GM21723 (cell line): Measurements from ENCODE around the gene OR4P4.

ENCODE experiments used
- ATAC-seq: cut with Tn5 transposase; IDR thresholded peaks from one replicate; pipeline ENCODE4 v1.9.1; 2021; ENCODE audit warnings: mild to moderate bottlenecking, moderate library complexity; ENCODE audit not compliant: unreplicated experiment

The OR4P4 gene

DNA sequence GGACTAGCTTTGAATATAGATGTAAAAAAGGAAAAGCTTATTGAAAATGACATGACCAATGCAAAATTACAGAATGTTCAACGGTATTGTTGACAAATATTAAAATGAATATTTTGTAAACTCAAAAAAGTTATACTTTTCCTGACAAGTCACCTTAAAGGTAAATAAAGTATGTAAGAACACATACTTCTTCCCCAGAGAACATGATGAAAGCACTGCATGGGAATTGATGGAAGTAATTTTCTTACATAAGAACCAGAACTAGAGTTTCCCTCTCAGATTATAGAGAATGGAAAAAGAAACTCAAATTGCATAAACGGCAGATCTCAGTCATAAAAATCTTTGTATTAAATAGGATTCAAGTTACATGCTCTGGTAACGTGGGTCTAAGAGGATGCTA lies at the start of gene OR4P4:
TSS of gene OR4P4 (plus strand) at position 301 of the 400 bp plus-strand sequence.
- no peak for ATAC-seq

GRCh38 chr11:55607545-55607944 lies 27.4 kb upstream of the OR4P4 start, which contains the start of gene OR4C11:
OR4C11 (minus strand) TSS chr11:55607645; CDS start chr11:55604373, 3,272 bp downstream.
- no peak for ATAC-seq

GRCh38 chr11:55624531-55624930 lies 10.4 kb upstream of the OR4P4 start:
- no peak for ATAC-seq

DNA sequence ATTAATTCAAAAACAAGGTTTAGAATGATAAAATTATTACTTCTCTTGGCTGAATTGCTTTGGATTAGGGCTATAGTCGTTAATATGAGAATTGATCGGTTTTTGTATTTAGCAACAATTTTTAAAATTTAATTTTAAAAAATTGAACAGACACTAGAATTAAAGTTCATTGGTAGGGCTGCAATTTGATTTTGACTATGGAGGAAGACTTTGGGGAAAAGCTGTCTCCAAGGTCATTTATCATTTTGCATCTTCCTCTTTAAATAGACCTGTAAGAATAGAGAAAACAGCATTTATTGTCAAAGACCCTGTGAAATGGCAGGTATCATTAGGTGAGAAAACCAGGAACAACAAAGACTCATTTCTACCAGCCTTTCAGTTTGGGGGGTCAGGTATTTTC lies 13.1 kb downstream of the OR4P4 start, which contains the start of gene OR4S2:
TSS of gene OR4S2 (plus strand) at position 301 of the 400 bp plus-strand sequence. CDS start 2,577 bp downstream, outside the sequence.
- no peak for ATAC-seq

DNA sequence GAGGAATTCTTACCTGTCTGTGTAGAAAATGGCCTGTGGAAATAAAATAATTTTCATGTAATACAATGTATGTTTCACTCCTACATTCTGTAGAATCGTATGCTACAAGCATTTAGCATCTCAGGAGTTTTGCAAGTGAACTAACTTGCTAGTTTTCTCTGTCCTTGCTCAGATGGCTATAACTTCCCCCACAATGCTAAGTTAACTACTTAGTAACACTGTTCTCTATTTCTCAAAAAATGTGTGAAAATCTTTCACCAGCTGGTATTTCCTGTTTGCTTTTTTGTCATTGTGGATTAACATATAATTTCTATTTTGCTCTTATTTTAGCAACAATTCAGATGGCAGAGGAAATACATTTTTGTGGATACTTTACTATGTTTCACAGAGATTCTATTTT lies 17.6 kb downstream of the OR4P4 start:
- no peak for ATAC-seq

DNA sequence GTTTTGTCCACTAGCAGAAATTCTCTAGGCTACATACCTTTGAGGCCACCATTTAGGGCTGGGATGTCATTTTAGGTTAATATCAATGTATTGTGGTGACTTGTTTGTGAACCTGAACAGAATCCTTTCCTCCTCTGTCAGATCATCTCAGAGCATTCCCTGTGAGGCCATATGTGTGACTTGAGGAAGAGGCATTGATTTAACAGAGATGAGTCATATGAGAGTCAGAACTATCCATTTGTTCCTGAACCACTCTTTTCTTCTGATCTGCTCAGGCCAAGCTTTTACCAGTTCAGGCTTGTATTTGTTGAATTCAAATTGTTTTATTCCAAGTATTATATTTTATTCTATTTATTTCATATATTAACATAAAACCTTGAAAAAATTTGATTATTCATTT lies 20.2 kb downstream of the OR4P4 start:
- no peak for ATAC-seq

- peak; percentile 98 for ATAC-seq
Observed at GRCh38 chr11:55658031-55658573, 23.2 kb downstream of the OR4P4 start.

DNA sequence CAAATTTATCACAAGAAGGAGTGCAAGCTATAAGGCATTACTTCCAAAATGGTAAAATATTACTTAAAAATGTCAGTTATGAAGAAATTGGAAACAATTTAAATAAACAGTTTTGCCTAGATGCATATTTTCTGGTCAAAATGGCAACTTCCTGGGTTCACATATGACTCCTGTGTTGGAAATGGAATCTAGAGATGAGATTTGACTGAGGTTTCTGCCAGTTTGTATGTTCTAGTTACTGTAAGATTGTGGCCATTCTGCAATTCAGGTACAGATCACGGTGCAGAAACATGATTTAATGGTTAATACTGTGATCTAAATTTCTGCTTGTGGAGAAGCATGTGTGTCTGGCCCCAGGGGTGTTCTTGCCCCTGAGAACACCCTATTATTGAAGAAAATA lies 23.7 kb downstream of the OR4P4 start:
- peak; percentile 34 for ATAC-seq

DNA sequence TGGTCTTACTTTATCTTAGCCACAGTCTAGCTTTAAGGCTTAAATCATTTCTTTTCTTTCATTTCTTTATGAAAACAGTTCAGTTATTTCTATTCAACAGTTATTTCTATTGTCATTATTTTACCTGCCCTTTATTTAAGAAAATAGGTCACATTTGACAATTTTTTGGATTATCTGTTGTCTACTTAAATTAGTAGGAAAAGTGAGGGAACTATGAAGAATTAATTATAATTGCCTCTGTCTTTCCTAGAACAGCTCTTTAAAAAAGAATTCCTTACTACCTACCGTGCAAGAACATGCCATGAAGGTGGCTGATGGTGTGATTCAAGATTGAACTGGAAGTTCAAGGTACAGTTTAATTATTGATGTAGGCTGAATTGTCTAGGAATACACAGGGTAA lies 27.0 kb downstream of the OR4P4 start, which contains the start of gene OR4C6:
TSS of gene OR4C6 (plus strand) at position 301 of the 400 bp plus-strand sequence. CDS start 2,966 bp downstream, outside the sequence.
- no peak for ATAC-seq

DNA sequence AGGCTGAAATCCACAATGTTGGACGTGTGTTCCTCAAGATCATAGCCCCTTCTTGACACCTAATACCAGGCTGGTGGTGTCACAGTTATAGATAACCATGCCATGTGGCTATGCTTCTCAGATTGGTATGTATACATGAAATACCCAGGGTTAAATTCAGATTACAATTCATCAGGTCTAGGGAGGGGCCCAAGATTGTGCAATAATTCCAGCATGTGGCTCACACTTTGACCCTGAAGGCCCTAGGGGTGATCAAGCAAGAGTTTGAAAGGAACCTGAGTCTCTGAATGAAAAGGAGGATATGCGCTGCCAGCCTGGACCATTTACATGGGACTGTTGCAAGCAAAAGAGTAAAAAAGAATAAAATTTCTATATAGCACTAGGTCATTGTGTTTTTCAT lies 34.5 kb downstream of the OR4P4 start:
- ATAC-seq: no peak

- no peak for ATAC-seq
Observed at GRCh38 chr11:55673860-55674259, 38.9 kb downstream of the OR4P4 start.
